ENCODE measurements around the gene A2ML1.
"Not testable (repeated sequence)": the region's sequence is repeated elsewhere in the genome, so short reads cannot be mapped to it uniquely, and the experiment has no call there.

A2ML1 gene

GRCh38 chr12:8822298-8822697, at the start of gene A2ML1:
TSS of gene A2ML1 (plus strand) at chr12:8822621. CDS start at chr12:8822652, 31 bp downstream.
- no peak for DNase-seq

- DNase-seq, result no peak
Measured at GRCh38 chr12:8773461-8773860, 49.0 kb upstream of the A2ML1 start.

GRCh38 chr12:8779281-8779680, 43.1 kb upstream of the A2ML1 start:
- no peak for DNase-seq

- DNase-seq, result peak in 1 of 2 experiments; percentile 0
Measured at GRCh38 chr12:8779862-8780261, 42.6 kb upstream of the A2ML1 start.

GRCh38 chr12:8780389-8780788, 42.0 kb upstream of the A2ML1 start:
- peak; percentile 33 to 47 for DNase-seq

GRCh38 chr12:8781381-8782127, 40.9 kb upstream of the A2ML1 start:
- DNase-seq, result no peak

- no peak for DNase-seq
Measured at GRCh38 chr12:8784290-8784888, 38.0 kb upstream of the A2ML1 start.

GRCh38 chr12:8785499-8785898, 36.9 kb upstream of the A2ML1 start:
- no peak for DNase-seq

- not testable (repeated sequence) for DNase-seq
Measured at GRCh38 chr12:8787206-8787605, 35.2 kb upstream of the A2ML1 start.

- DNase-seq, result not testable (repeated sequence)
Measured at GRCh38 chr12:8788706-8789105, 33.7 kb upstream of the A2ML1 start.

- DNase-seq, result not testable (repeated sequence)
Measured at GRCh38 chr12:8789341-8790013, 32.9 kb upstream of the A2ML1 start.

GRCh38 chr12:8793226-8793625, 29.2 kb upstream of the A2ML1 start:
- not testable (repeated sequence) for DNase-seq

- not testable (repeated sequence) for DNase-seq
Measured at GRCh38 chr12:8794611-8795010, 27.8 kb upstream of the A2ML1 start.

GRCh38 chr12:8796831-8797626, 25.4 kb upstream of the A2ML1 start:
- DNase-seq, result no peak

- DNase-seq, result not testable (repeated sequence)
Measured at GRCh38 chr12:8801213-8801612, 21.2 kb upstream of the A2ML1 start.

GRCh38 chr12:8804833-8805232, 17.6 kb upstream of the A2ML1 start:
- DNase-seq, result not testable (repeated sequence)

GRCh38 chr12:8805487-8805886, 16.9 kb upstream of the A2ML1 start:
- not testable (repeated sequence) for DNase-seq

GRCh38 chr12:8807084-8807483, 15.3 kb upstream of the A2ML1 start:
- not testable (repeated sequence) for DNase-seq

- not testable (repeated sequence) for DNase-seq
Measured at GRCh38 chr12:8810112-8810511, 12.3 kb upstream of the A2ML1 start.

GRCh38 chr12:8813572-8814357, 8.7 kb upstream of the A2ML1 start:
- DNase-seq, result no peak

- no peak for DNase-seq
Measured at GRCh38 chr12:8816448-8817050, 5.9 kb upstream of the A2ML1 start.

- no peak for DNase-seq
Measured at GRCh38 chr12:8817856-8818255, 4.6 kb upstream of the A2ML1 start.
